ENCODE measurements around the gene PTPRJ. TPM values are rescaled to one million over a fixed set of nuclear protein-coding genes. Genes with fewer than 3 reads are reported as not detected.

The PTPRJ gene
- total and polyA plus RNA-seq, 2 experiments from 2014 or later: 8.9 to 12.4 TPM

GRCh38 chr11:48043991-48044512, 63.7 kb downstream of the PTPRJ start:
- no peak overlapping the region for H3K27ac ChIP-seq
- TF ChIP-seq, protein P1, sequence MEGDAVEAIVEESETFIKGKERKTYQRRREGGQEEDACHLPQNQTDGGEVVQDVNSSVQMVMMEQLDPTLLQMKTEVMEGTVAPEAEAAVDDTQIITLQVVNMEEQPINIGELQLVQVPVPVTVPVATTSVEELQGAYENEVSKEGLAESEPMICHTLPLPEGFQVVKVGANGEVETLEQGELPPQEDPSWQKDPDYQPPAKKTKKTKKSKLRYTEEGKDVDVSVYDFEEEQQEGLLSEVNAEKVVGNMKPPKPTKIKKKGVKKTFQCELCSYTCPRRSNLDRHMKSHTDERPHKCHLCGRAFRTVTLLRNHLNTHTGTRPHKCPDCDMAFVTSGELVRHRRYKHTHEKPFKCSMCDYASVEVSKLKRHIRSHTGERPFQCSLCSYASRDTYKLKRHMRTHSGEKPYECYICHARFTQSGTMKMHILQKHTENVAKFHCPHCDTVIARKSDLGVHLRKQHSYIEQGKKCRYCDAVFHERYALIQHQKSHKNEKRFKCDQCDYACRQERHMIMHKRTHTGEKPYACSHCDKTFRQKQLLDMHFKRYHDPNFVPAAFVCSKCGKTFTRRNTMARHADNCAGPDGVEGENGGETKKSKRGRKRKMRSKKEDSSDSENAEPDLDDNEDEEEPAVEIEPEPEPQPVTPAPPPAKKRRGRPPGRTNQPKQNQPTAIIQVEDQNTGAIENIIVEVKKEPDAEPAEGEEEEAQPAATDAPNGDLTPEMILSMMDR (IDR thresholded peaks at IDR 0.05; ENCODE audit: low read depth, low read length): no peak
- no peaks in the 10 kb centered on the region for H3K27me3 ChIP-seq
- H3K36me3 ChIP-seq: no peaks in the 10 kb centered on the region
- H3K4me3 ChIP-seq: no peak overlapping the region
- H3K4me1 ChIP-seq (ENCODE audit: low read depth): no peaks in the 10 kb centered on the region
- no peaks in the 10 kb centered on the region for H3K9me3 ChIP-seq (ENCODE audit: low read depth)
- DNase-seq (ENCODE audit: low read depth in 1 of 2, low spot score in 1 of 2): no peak

DNA sequence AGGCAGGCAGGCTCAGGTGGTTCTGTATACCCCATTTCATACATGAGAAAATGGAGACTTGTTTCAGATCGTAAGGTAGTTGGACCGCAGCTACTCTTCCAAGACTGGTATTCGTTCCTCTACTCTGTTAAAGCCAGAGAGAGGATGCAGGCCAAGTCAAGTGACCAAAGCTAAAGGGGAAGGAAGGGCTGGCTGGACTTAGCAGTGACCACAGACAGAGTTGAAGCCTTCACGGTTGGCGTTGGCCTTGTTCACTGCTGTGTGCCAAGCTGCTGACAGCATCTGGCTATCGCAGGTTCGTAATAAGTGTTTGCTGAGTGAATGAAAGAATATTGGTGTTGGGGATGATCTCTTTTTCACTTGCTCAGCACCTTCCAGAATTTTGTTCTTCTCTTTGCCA, 64.2 kb downstream of the PTPRJ start:
- no peak for DNase-seq (ENCODE audit: low read depth in 1 of 2, low spot score in 1 of 2)
- Histone ChIP-seq H3K4me3 (no peak overlapping the region), H3K36me3 (no peaks in the 10 kb centered on the region), H3K9me3 (ENCODE audit: low read depth) (no peaks in the 10 kb centered on the region), H3K27ac (no peak overlapping the region), H3K27me3 (no peaks in the 10 kb centered on the region), H3K4me1 (ENCODE audit: low read depth) (no peaks in the 10 kb centered on the region)
- TF ChIP-seq, protein P1 (IDR thresholded peaks at IDR 0.05; ENCODE audit: low read depth, low read length): no peak

DNA sequence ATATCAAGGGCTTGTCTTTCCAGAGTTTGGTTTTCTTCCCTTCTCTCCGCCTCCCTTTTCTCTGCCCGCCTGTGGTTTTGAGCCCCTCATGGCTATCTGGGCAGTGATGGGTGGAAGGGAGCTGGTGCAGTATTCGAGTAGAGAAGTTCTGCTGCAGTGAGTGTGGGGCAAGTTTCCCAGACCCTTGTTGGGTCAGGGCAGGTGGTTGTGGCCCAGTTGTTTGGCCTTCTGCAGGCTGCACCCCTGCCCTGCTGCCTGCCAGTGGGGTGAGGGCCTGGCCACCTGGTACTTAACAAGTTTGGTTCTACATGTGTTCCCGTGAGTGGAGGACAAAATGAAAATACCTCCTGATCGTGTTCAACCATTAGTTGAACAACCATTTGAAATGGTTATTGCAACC, 65.2 kb downstream of the PTPRJ start:
- peaks cover 2% of the 10 kb centered on the region for H3K4me1 ChIP-seq (ENCODE audit: low read depth)
- H3K36me3 ChIP-seq: no peaks in the 10 kb centered on the region
- H3K9me3 ChIP-seq (ENCODE audit: low read depth): no peaks in the 10 kb centered on the region
- DNase-seq (ENCODE audit: low read depth in 1 of 2, low spot score in 1 of 2): no peak
- TF ChIP-seq, protein P1 (IDR thresholded peaks at IDR 0.05; ENCODE audit: low read depth, low read length): no peak
- H3K27me3 ChIP-seq: no peaks in the 10 kb centered on the region
- H3K4me3 ChIP-seq: no peak overlapping the region
- H3K27ac ChIP-seq: no peak overlapping the region

DNA sequence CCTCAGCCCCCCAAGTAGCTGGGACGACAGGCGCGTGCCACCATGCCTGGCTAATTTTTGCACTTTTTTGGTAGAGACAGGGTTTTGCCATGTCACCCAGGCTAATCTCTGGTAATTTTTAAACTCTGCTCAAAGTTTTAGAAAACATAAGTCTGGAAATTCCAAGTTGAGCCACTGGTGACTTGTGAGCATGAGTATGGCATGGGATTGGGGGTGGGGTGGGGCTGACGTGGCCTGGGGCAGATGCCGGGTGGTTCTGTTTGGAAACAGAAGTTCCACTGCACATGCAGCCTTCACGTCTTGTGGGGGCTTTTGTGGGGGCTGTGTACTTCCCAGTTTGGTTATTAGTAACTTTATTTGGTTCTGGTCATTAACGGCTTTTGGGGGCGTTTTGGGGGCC, 67.3 kb downstream of the PTPRJ start:
- TF ChIP-seq, protein P1 (IDR thresholded peaks at IDR 0.05; ENCODE audit: low read depth, low read length): no peak
- no peaks in the 10 kb centered on the region for H3K9me3 ChIP-seq (ENCODE audit: low read depth)
- peaks cover 11% of the 10 kb centered on the region for H3K4me1 ChIP-seq (ENCODE audit: low read depth)
- no peak for DNase-seq (ENCODE audit: low read depth in 1 of 2, low spot score in 1 of 2)
- H3K27ac ChIP-seq: peak overlapping the region; percentile 51
- no peaks in the 10 kb centered on the region for H3K36me3 ChIP-seq
- no peaks in the 10 kb centered on the region for H3K27me3 ChIP-seq
- no peak overlapping the region for H3K4me3 ChIP-seq

- H3K27ac ChIP-seq: peak overlapping the region; percentile 17
- H3K4me1 ChIP-seq (ENCODE audit: low read depth): peaks cover 14% of the 10 kb centered on the region
- H3K36me3 ChIP-seq: no peaks in the 10 kb centered on the region
- DNase-seq (ENCODE audit: low read depth in 1 of 2, low spot score in 1 of 2): no peak
- TF ChIP-seq, protein P1 (IDR thresholded peaks at IDR 0.05; ENCODE audit: low read depth, low read length): no peak
- H3K9me3 ChIP-seq (ENCODE audit: low read depth): no peaks in the 10 kb centered on the region
- no peaks in the 10 kb centered on the region for H3K27me3 ChIP-seq
- H3K4me3 ChIP-seq: no peak overlapping the region
These were observed 68.7 kb downstream of the PTPRJ start for GRCh38 chr11:48049036-48049435.

DNA sequence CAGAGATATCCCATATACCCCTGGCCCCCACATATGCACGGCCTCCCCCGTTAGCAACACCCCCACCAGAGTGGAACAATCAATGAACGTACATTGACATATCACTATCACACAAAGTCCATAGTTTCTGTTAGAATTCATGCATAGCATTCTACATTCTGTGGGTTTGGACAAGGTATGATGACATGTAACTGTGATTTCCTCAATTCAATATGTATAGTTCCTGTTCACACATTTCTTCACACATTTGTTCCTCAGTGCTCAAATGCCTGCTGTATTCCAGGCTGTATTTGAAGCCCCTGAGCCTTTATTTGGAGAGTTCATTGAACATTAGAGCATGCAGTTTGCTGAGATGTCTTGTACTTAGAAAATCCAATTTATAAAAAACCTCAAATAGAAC, 69.9 kb downstream of the PTPRJ start:
- no peaks in the 10 kb centered on the region for H3K9me3 ChIP-seq (ENCODE audit: low read depth)
- H3K4me1 ChIP-seq (ENCODE audit: low read depth): peaks cover 14% of the 10 kb centered on the region
- H3K27ac ChIP-seq: no peak overlapping the region
- TF ChIP-seq, protein P1 (IDR thresholded peaks at IDR 0.05; ENCODE audit: low read depth, low read length): no peak
- H3K4me3 ChIP-seq: no peak overlapping the region
- H3K27me3 ChIP-seq: no peaks in the 10 kb centered on the region
- H3K36me3 ChIP-seq: no peaks in the 10 kb centered on the region
- no peak for DNase-seq (ENCODE audit: low read depth in 1 of 2, low spot score in 1 of 2)

Data from cardiac muscle cell (in vitro differentiated cells and primary cell).